Stomach (tissue), 4 donors: ENCODE measurements around the gene CPB2.

ENCODE experiments used
- POLR2A ChIP-seq, 4 donors: fragments of 450-650 bp; IDR thresholded peaks; one replicate each; pipeline ENCODE4 v1.6.1; 2016; ENCODE audit warnings: antibody characterized with exemption in 4 of 4, control low read depth in 2 of 4, mild to moderate bottlenecking in 1 of 4, moderate library complexity in 1 of 4
- TF ChIP-seq, protein P1 (sequence below), 7 experiments: fragments of 450-650 bp in 4 of 7; fragments of 200-600 bp in 3 of 7; sonication (generic) in 3 of 7; IDR thresholded peaks; one replicate each; pipeline ENCODE4 v1.5.1; 2016 to 2019; ENCODE audit warnings: antibody characterized with exemption in 7 of 7, control low read depth in 2 of 7, mild to moderate bottlenecking in 1 of 7

DNA sequence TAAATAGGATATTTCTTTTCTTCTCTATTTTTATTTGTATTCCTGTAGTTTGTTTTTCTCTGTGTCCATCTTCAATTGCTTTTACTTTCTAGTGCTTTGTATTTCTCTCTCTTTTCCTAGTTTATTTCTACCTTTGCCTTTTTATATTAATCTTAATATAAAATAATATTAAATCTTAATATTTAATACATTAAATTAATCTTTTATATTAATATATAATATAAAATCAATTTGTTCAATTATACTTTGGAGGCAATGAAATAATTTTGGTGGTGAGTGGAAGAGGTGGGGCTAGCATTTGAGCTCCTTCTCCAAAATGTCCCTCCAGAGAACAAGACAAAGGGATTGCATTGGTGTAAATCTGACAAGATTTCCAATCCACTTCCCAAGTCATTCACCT lies 6.3 kb upstream of the CPB2 start:
- TF ChIP-seq, protein P1, sequence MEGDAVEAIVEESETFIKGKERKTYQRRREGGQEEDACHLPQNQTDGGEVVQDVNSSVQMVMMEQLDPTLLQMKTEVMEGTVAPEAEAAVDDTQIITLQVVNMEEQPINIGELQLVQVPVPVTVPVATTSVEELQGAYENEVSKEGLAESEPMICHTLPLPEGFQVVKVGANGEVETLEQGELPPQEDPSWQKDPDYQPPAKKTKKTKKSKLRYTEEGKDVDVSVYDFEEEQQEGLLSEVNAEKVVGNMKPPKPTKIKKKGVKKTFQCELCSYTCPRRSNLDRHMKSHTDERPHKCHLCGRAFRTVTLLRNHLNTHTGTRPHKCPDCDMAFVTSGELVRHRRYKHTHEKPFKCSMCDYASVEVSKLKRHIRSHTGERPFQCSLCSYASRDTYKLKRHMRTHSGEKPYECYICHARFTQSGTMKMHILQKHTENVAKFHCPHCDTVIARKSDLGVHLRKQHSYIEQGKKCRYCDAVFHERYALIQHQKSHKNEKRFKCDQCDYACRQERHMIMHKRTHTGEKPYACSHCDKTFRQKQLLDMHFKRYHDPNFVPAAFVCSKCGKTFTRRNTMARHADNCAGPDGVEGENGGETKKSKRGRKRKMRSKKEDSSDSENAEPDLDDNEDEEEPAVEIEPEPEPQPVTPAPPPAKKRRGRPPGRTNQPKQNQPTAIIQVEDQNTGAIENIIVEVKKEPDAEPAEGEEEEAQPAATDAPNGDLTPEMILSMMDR (IDR thresholded peaks at IDR 0.05): no peak
- TF ChIP-seq POLR2A (IDR thresholded peaks at IDR 0.05): no peak
